ENCODE results near the gene FREM1.

- TF ChIP-seq EZH2 (IDR thresholded peaks at IDR 0.05; ENCODE audit: borderline replicate concordance, low read length) = no peak
- TF ChIP-seq CTCF (IDR thresholded peaks at IDR 0.05; ENCODE audit: low read length) = no peak
Measured at GRCh38 chr9:14780251-14780650, 130.0 kb downstream of the FREM1 start.
